PFSK-1 (cell line): ENCODE measurements around the gene BCAS3.

Source experiments
- REST ChIP-seq, 2 experiments: IDR thresholded peaks; 2 replicates each; pipeline versions ENCODE4 v1.6.1 to v1.8.0; 2011 to 2012; ENCODE audit warnings: low read depth in 2 of 2, low read length in 2 of 2, control low read depth in 1 of 2, inconsistent platforms in 1 of 2, mild to moderate bottlenecking in 1 of 2, moderate library complexity in 1 of 2; ENCODE audit not compliant: insufficient read depth in 1 of 2
- SIN3A ChIP-seq: IDR thresholded peaks from 2 replicates; pipeline ENCODE4 v1.6.1; 2012; ENCODE audit warnings: mild to moderate bottlenecking, low read length, moderate library complexity, borderline replicate concordance; ENCODE audit not compliant: insufficient read depth
- TAF1 ChIP-seq: IDR thresholded peaks from 2 replicates; pipeline ENCODE4 v1.6.1; 2012; ENCODE audit warnings: low read length, control low read depth, borderline replicate concordance; ENCODE audit not compliant: insufficient read depth

GRCh38 chr17:60819447-60820130 lies 141.9 kb downstream of the BCAS3 start:
- no peak for TF ChIP-seq TAF1
- TF ChIP-seq REST (IDR thresholded peaks at IDR 0.05; ENCODE audit: insufficient read depth in 1 of 2, low read depth in 2 of 2, low read length in 2 of 2) = no peak
- no peak for TF ChIP-seq SIN3A
